VCaP (cell line): ENCODE results near the gene KRCC1.

Source experiments
- H3K27ac ChIP-seq: fragments of 450-650 bp; 2 replicates; pipeline ENCODE4 v1.5.1; 2017
- CTCF ChIP-seq: fragments of 450-650 bp; conservative IDR thresholded peaks from 2 replicates; pipeline ENCODE4 v1.5.1; 2017; ENCODE audit warnings: mild to moderate bottlenecking, moderate library complexity

KRCC1 gene

GRCh38 chr2:88068044-88068443, 12.5 kb upstream of the KRCC1 start:
- no peak overlapping the region for H3K27ac ChIP-seq
- no peak for TF ChIP-seq CTCF

- no peak for TF ChIP-seq CTCF
- H3K27ac ChIP-seq = no peak within 1 kb of the TSS
These were observed 12.0 kb upstream of the KRCC1 start, which contains the start of gene SMYD1 for GRCh38 chr2:88067598-88067997. SMYD1 (plus strand) TSS chr2:88067825; CDS start chr2:88067865, 40 bp downstream.

- TF ChIP-seq CTCF = no peak
- no peak overlapping the region for H3K27ac ChIP-seq
These were observed 11.6 kb upstream of the KRCC1 start for GRCh38 chr2:88067189-88067588.

- TF ChIP-seq CTCF = no peak
- no peak overlapping the region for H3K27ac ChIP-seq
These were observed 11.0 kb upstream of the KRCC1 start for GRCh38 chr2:88066543-88066942.

GRCh38 chr2:88061295-88061694, 5.7 kb upstream of the KRCC1 start:
- no peak overlapping the region for H3K27ac ChIP-seq
- no peak for TF ChIP-seq CTCF

- no peak for TF ChIP-seq CTCF
- no peak overlapping the region for H3K27ac ChIP-seq
These were observed 5.3 kb upstream of the KRCC1 start for GRCh38 chr2:88060907-88061275.

GRCh38 chr2:88059979-88060906, 4.7 kb upstream of the KRCC1 start:
- peak; percentile 90 for TF ChIP-seq CTCF

More at GRCh38 chr2:88059979-88060906, 4.7 kb upstream of the KRCC1 start:
- H3K27ac ChIP-seq = no peak overlapping the region
